ENCODE results near the gene RBM47. TPM values are rescaled to one million over a fixed set of nuclear protein-coding genes. Genes with fewer than 3 reads are reported as not detected.

Gene RBM47
- total RNA-seq, 1 experiment from 2014 or later: 78.0 TPM

GRCh38 chr4:40619600-40619999, 10.1 kb downstream of the RBM47 start:
- Histone ChIP-seq H2AFZ (no peak overlapping the region), H3F3A (ENCODE audit: insufficient read depth, low read depth) (peaks cover 40% of the 10 kb centered on the region), H3K27ac (no peak overlapping the region), H3K4me3 (no peak overlapping the region), H3K27me3 (ENCODE audit: insufficient read depth, low read depth) (no peaks in the 10 kb centered on the region), H4K20me1 (ENCODE audit: insufficient read depth) (0 out of 2 replicates have a peak, but pooled peaks cover under 1% of the 10 kb centered on the region), H3K79me2 (ENCODE audit: low read depth) (peaks cover 96% of the 10 kb centered on the region), H3K9me2 (ENCODE audit: insufficient read depth) (no peaks in the 10 kb centered on the region), H3K4me2 (no peak overlapping the region), H3K4me1 (replicated peaks; ENCODE audit: insufficient read depth) (peaks cover 42% of the 10 kb centered on the region), H3K36me3 (ENCODE audit: low read depth) (peaks cover 24% of the 10 kb centered on the region), H3K9me3 (ENCODE audit: insufficient read depth, low read depth) (no peaks in the 10 kb centered on the region)
- intact Hi-C loops (cut with micrococcal nuclease; ENCODE audit: unreplicated experiment): no loop called here
- no peak for TF ChIP-seq EZH2 (IDR thresholded peaks at IDR 0.05; ENCODE audit: low read depth)
- TF ChIP-seq, protein P1, sequence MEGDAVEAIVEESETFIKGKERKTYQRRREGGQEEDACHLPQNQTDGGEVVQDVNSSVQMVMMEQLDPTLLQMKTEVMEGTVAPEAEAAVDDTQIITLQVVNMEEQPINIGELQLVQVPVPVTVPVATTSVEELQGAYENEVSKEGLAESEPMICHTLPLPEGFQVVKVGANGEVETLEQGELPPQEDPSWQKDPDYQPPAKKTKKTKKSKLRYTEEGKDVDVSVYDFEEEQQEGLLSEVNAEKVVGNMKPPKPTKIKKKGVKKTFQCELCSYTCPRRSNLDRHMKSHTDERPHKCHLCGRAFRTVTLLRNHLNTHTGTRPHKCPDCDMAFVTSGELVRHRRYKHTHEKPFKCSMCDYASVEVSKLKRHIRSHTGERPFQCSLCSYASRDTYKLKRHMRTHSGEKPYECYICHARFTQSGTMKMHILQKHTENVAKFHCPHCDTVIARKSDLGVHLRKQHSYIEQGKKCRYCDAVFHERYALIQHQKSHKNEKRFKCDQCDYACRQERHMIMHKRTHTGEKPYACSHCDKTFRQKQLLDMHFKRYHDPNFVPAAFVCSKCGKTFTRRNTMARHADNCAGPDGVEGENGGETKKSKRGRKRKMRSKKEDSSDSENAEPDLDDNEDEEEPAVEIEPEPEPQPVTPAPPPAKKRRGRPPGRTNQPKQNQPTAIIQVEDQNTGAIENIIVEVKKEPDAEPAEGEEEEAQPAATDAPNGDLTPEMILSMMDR (conservative IDR thresholded peaks at IDR 0.05): no peak
- BruUV-seq (replicated peaks): no TSS peak
- CTCF ChIA-PET: no interaction called here
- no peak for DNase-seq
- POLR2A ChIA-PET (ENCODE audit: unreplicated experiment): interaction anchor here (0.6 kb wide), 1 partner anchor 53 kb away, joined by 3 read pairs; no protein-coding TSS in a partner anchor

- Histone ChIP-seq H3K27ac (no peak overlapping the region; the same call in 1 of the 2 replicates), H3K27me3 (ENCODE audit: insufficient read depth, low read depth) (no peaks in the 10 kb centered on the region), H3K9me2 (ENCODE audit: insufficient read depth) (no peaks in the 10 kb centered on the region), H3K36me3 (ENCODE audit: low read depth) (peaks cover 25% of the 10 kb centered on the region), H3K4me2 (no peak overlapping the region), H3F3A (ENCODE audit: insufficient read depth, low read depth) (peaks cover 34% of the 10 kb centered on the region), H4K20me1 (ENCODE audit: insufficient read depth) (peaks cover 14% of the 10 kb centered on the region), H3K4me1 (replicated peaks; ENCODE audit: insufficient read depth) (peaks cover 26% of the 10 kb centered on the region), H2AFZ (no peak overlapping the region), H3K79me2 (ENCODE audit: low read depth) (peaks cover 96% of the 10 kb centered on the region), H3K9me3 (ENCODE audit: insufficient read depth, low read depth) (no peaks in the 10 kb centered on the region), H3K4me3 (no peak overlapping the region)
- TF ChIP-seq, protein P1 (conservative IDR thresholded peaks at IDR 0.05): no peak
- no peak for TF ChIP-seq EZH2 (IDR thresholded peaks at IDR 0.05; ENCODE audit: low read depth)
- DNase-seq: no peak
- no TSS peak for BruUV-seq (replicated peaks)
- POLR2A ChIA-PET (ENCODE audit: unreplicated experiment): no interaction called here
- intact Hi-C loops (cut with micrococcal nuclease; ENCODE audit: unreplicated experiment): no loop called here
- CTCF ChIA-PET: no interaction called here
Observed at GRCh38 chr4:40617872-40618271, 11.8 kb downstream of the RBM47 start.

DNA sequence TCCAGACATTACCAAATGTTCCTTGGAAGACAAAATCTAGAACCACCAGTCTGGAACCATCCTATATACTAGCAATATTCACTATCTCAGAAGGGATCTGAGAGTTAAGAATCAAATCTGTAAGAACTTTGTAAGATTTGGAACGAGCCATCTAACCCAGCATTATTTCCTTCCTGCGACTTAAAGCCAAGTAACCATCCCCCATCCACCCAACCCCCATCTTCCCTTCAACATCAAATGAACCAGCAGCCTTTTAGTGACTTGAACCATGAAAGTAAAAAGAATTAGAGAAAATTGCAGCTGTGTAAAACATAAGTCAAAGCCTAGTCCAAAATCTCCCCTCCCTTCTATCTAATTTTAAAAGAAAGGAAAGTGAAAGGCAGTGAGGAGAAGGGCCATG, 15.6 kb downstream of the RBM47 start:
- H3K9me2 ChIP-seq (ENCODE audit: insufficient read depth): no peaks in the 10 kb centered on the region
- H3K36me3 ChIP-seq (ENCODE audit: low read depth): peaks cover 18% of the 10 kb centered on the region; the same call in 1 of the 2 replicates
- H3K27ac ChIP-seq: peak overlapping the region; percentile 41
- ChIA-PET CTCF (no interaction called here), POLR2A (ENCODE audit: unreplicated experiment) (interaction anchor here (0.7 kb wide), 1 partner anchor 12 kb away, joined by 5 read pairs; no protein-coding TSS in a partner anchor)
- H2AFZ ChIP-seq: no peak overlapping the region
- DNase-seq: no peak
- no peaks in the 10 kb centered on the region for H3K9me3 ChIP-seq (ENCODE audit: insufficient read depth, low read depth)
- H3K4me2 ChIP-seq: no peak overlapping the region
- H3K4me1 ChIP-seq (replicated peaks; ENCODE audit: insufficient read depth): no peaks in the 10 kb centered on the region
- intact Hi-C loops (cut with micrococcal nuclease; ENCODE audit: unreplicated experiment): no loop called here
- BruUV-seq (replicated peaks): no TSS peak
- peaks cover 11% of the 10 kb centered on the region for H3F3A ChIP-seq (ENCODE audit: insufficient read depth, low read depth)
- TF ChIP-seq EZH2 (IDR thresholded peaks at IDR 0.05; ENCODE audit: low read depth): no peak
- TF ChIP-seq, protein P1 (conservative IDR thresholded peaks at IDR 0.05): no peak
- peaks cover 99% of the 10 kb centered on the region for H3K79me2 ChIP-seq (ENCODE audit: low read depth)
- H3K4me3 ChIP-seq: no peak overlapping the region
- no peaks in the 10 kb centered on the region for H3K27me3 ChIP-seq (ENCODE audit: insufficient read depth, low read depth)
- peaks cover 32% of the 10 kb centered on the region for H4K20me1 ChIP-seq (ENCODE audit: insufficient read depth)
